ENCODE data around the gene TMC3. TPM values are rescaled to one million over a fixed set of nuclear protein-coding genes. Genes with fewer than 3 reads are reported as not detected.
"Not testable (repeated sequence)": the region's sequence is repeated elsewhere in the genome, so short reads cannot be mapped to it uniquely, and the experiment has no call there.

TMC3 gene
- total RNA-seq, 1 donor from 2014 or later = 0.52 TPM

DNA sequence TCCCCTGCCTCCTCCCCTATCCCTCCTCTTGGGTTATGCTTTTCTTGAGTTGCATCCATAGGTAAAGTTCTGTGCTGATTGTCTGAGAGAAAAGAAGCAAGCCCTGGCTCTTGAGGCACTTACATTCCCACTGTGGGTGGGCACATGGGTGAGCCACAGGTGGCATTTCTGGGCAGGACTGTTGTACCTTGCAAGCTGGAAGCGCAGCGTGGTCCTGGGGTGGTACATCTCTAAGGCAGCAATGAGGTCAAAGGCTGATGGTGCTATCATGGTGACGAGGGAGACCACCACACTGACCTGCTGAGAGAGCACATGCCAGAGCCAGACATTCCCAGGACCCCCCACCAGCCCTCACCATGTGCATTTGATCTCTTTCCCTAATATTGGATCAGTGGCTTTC is 24.7 kb downstream of the TMC3 start:
- no peak overlapping the region for H2AFZ ChIP-seq (ENCODE audit: low read depth, low read length)
- H3K9me3 Mint-ChIP-seq (ENCODE audit: unreplicated experiment) = no peaks in the 10 kb centered on the region
- H3K36me3 ChIP-seq (ENCODE audit: insufficient read depth, low read length) = no peaks in the 10 kb centered on the region

DNA sequence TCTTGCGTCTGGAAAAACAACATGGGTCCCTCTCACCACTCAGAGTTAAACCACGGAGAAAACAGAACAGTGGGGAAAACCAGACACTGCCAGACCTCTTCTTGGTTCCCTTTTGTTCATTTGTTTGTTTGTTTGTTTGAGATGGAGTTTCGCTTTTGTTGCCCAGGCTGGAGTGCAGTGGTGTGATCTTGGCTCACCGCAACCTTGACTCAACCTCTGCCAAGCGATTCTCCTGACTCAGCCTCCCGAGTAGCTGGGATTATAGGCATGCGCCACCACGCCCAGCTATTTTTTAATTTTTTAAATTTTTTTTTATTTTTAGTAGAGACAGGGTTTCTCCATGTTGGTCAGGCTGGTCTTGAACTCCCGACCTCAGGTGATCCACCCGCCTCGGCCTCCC is 25.3 kb downstream of the TMC3 start:
- H4K20me1 ChIP-seq (ENCODE audit: insufficient read depth, low read length); H3K36me3 ChIP-seq (ENCODE audit: insufficient read depth, low read length); H3K27ac Mint-ChIP-seq (ENCODE audit: unreplicated experiment); DNase-seq (ENCODE audit: low read depth); H3K9me3 Mint-ChIP-seq (ENCODE audit: unreplicated experiment); H3K4me3 ChIP-seq (ENCODE audit: insufficient read depth, low read depth, low read length); H2AFZ ChIP-seq (ENCODE audit: low read depth, low read length); H3K9ac ChIP-seq (ENCODE audit: low read length); H3K27ac ChIP-seq (ENCODE audit: low read depth, low read length); FAIRE-seq; H3K4me2 ChIP-seq (ENCODE audit: low read length); H3K4me1 Mint-ChIP-seq (ENCODE audit: low read depth, unreplicated experiment); H3K9me3 ChIP-seq (ENCODE audit: insufficient read depth, low read depth, low read length); H3K4me1 ChIP-seq (ENCODE audit: insufficient read depth, low read length); H3K36me3 Mint-ChIP-seq (ENCODE audit: low read depth, unreplicated experiment); H3K79me2 ChIP-seq (ENCODE audit: insufficient read depth, low read length); H3K4me3 Mint-ChIP-seq (ENCODE audit: unreplicated experiment): not testable (repeated sequence)
- H3K27me3 ChIP-seq (ENCODE audit: insufficient read depth, low read length) = peaks cover 24% of the 10 kb centered on the region
- H3K27me3 Mint-ChIP-seq (ENCODE audit: low read depth, unreplicated experiment) = peaks cover 18% of the 10 kb centered on the region

More for the DNA sequence above, 24.7 kb downstream of the TMC3 start:
- Histone ChIP-seq H3K79me2 (ENCODE audit: insufficient read depth, low read length) (no peaks in the 10 kb centered on the region), H3K4me1 (ENCODE audit: insufficient read depth, low read length) (no peaks in the 10 kb centered on the region), H3K4me3 (ENCODE audit: insufficient read depth, low read depth, low read length) (no peak overlapping the region), H3K27me3 (ENCODE audit: insufficient read depth, low read length) (peaks cover 22% of the 10 kb centered on the region), H4K20me1 (ENCODE audit: insufficient read depth, low read length) (no peaks in the 10 kb centered on the region), H3K4me2 (ENCODE audit: low read length) (no peak overlapping the region), H3K27ac (ENCODE audit: low read depth, low read length) (no peak overlapping the region), H3K9ac (ENCODE audit: low read length) (no peak overlapping the region), H3K9me3 (ENCODE audit: insufficient read depth, low read depth, low read length) (no peaks in the 10 kb centered on the region)
- DNase-seq (ENCODE audit: low read depth) = no peak
- Mint-ChIP-seq H3K4me1 (ENCODE audit: low read depth, unreplicated experiment) (no peaks in the 10 kb centered on the region), H3K36me3 (ENCODE audit: low read depth, unreplicated experiment) (no peaks in the 10 kb centered on the region), H3K27me3 (ENCODE audit: low read depth, unreplicated experiment) (peaks cover 15% of the 10 kb centered on the region), H3K27ac (ENCODE audit: unreplicated experiment) (no peak overlapping the region), H3K4me3 (ENCODE audit: unreplicated experiment) (no peak overlapping the region)
- no peak for TF ChIP-seq EZH2 (IDR thresholded peaks at IDR 0.05; ENCODE audit: insufficient read depth, low read length)
- TF ChIP-seq CTCF (IDR thresholded peaks at IDR 0.05; ENCODE audit: insufficient read depth, low read depth, low read length) = no peak
- no peak for FAIRE-seq

GRCh38 chr15:81347910-81348309 is 26.1 kb downstream of the TMC3 start:
- H3K36me3 ChIP-seq (ENCODE audit: insufficient read depth, low read length) = no peaks in the 10 kb centered on the region
- no peaks in the 10 kb centered on the region for H4K20me1 ChIP-seq (ENCODE audit: insufficient read depth, low read length)
- no peak for FAIRE-seq
- H3K27ac ChIP-seq (ENCODE audit: low read depth, low read length) = no peak overlapping the region
- no peaks in the 10 kb centered on the region for H3K36me3 Mint-ChIP-seq (ENCODE audit: low read depth, unreplicated experiment)
- H3K4me3 ChIP-seq (ENCODE audit: insufficient read depth, low read depth, low read length) = no peak overlapping the region
- H3K27me3 ChIP-seq (ENCODE audit: insufficient read depth, low read length) = peaks cover 24% of the 10 kb centered on the region
- H2AFZ ChIP-seq (ENCODE audit: low read depth, low read length) = no peak overlapping the region
- H3K9ac ChIP-seq (ENCODE audit: low read length) = no peak overlapping the region
- DNase-seq (ENCODE audit: low read depth) = no peak
- H3K27ac Mint-ChIP-seq (ENCODE audit: unreplicated experiment) = no peak overlapping the region
- H3K4me1 Mint-ChIP-seq (ENCODE audit: low read depth, unreplicated experiment) = no peaks in the 10 kb centered on the region
- H3K27me3 Mint-ChIP-seq (ENCODE audit: low read depth, unreplicated experiment) = peaks cover 18% of the 10 kb centered on the region
- no peaks in the 10 kb centered on the region for H3K9me3 Mint-ChIP-seq (ENCODE audit: unreplicated experiment)
- TF ChIP-seq EZH2 (IDR thresholded peaks at IDR 0.05; ENCODE audit: insufficient read depth, low read length) = no peak
- TF ChIP-seq CTCF (IDR thresholded peaks at IDR 0.05; ENCODE audit: insufficient read depth, low read depth, low read length) = no peak
- no peak overlapping the region for H3K4me2 ChIP-seq (ENCODE audit: low read length)
- no peak overlapping the region for H3K4me3 Mint-ChIP-seq (ENCODE audit: unreplicated experiment)
- no peaks in the 10 kb centered on the region for H3K9me3 ChIP-seq (ENCODE audit: insufficient read depth, low read depth, low read length)
- no peaks in the 10 kb centered on the region for H3K4me1 ChIP-seq (ENCODE audit: insufficient read depth, low read length)
- no peaks in the 10 kb centered on the region for H3K79me2 ChIP-seq (ENCODE audit: insufficient read depth, low read length)
